K562 (cell line): ENCODE results near the gene ZFP82. TPM values are rescaled to one million over a fixed set of nuclear protein-coding genes. Genes with fewer than 3 reads are reported as not detected.

Source experiments
- AFF1 ChIP-seq, 2 experiments: fragments of 450-650 bp; IDR thresholded peaks; 2 replicates each; pipeline ENCODE4 v1.6.1; 2018; ENCODE audit warnings: mild to moderate bottlenecking in 2 of 2, low read depth in 1 of 2; ENCODE audit not compliant: partially characterized antibody in 2 of 2
- CC2D1A ChIP-seq: fragments of 450-650 bp; IDR thresholded peaks from 2 replicates; pipeline ENCODE4 v1.6.1; 2017; ENCODE audit warnings: mild to moderate bottlenecking
- CTBP1 ChIP-seq: fragments of 450-650 bp; IDR thresholded peaks from 2 replicates; pipeline ENCODE4 v1.6.1; 2016; ENCODE audit warnings: borderline replicate concordance
- ELF1 ChIP-seq: fragments of 200-800 bp; sonication (Bioruptor generic); IDR thresholded peaks from 2 replicates; pipeline ENCODE4 v1.6.1; 2016; ENCODE audit warnings: missing genetic modification characterization, missing compliant biosample characterization
- FOXK2 ChIP-seq, 2 experiments: fragments of 450-650 bp; IDR thresholded peaks in 1 of 2; conservative IDR thresholded peaks in 1 of 2; 2 replicates each; pipeline ENCODE4 v1.6.1; 2016; ENCODE audit warnings: low read depth in 2 of 2, mild to moderate bottlenecking in 1 of 2
- MGA ChIP-seq: fragments of 450-650 bp; IDR thresholded peaks from 2 replicates; pipeline ENCODE4 v1.6.1; 2016; ENCODE audit warnings: mild to moderate bottlenecking, moderate library complexity
- NBN ChIP-seq: fragments of 450-650 bp; IDR thresholded peaks from 2 replicates; pipeline ENCODE4 v1.6.1; 2016; ENCODE audit warnings: low read depth, mild to moderate bottlenecking
- POLR2G ChIP-seq: fragments of 200-400 bp; formaldehyde crosslinking; IDR thresholded peaks from 2 replicates; pipeline ENCODE4 v1.6.1; 2017; ENCODE audit warnings: low read depth, mild to moderate bottlenecking, antibody characterized with exemption, low read length, moderate library complexity
- SMAD2 ChIP-seq: fragments of 150-350 bp; IDR thresholded peaks from 2 replicates; pipeline ENCODE4 v1.6.1; 2014; ENCODE audit warnings: low read depth, mild to moderate bottlenecking, low read length
- SMAD3 ChIP-seq: fragments of 450-650 bp; formaldehyde crosslinking; conservative IDR thresholded peaks from 2 replicates; pipeline ENCODE4 v1.4.0; 2020; ENCODE audit warnings: mild to moderate bottlenecking
- SUPT5H ChIP-seq: fragments of 450-650 bp; IDR thresholded peaks from 2 replicates; pipeline ENCODE4 v1.6.1; 2016
- polyA plus RNA-seq, 8 experiments: library from polyadenylated mRNA; depleted of rRNA in 4 of 8; stranded (reverse) in 5 of 8; unstranded in 3 of 8; fragments of >200 nt; fragmentation: Nextera tagmentation in 2 of 8; fragmentation: Illumina TruSeq in 1 of 8; extraction: Ambion mirVana in 2 of 8; extraction: Trizol in 1 of 8; gene quantifications; 2 replicates each; pipeline versions ENCODE4 v1.2.1 to v1.2.3, GENCODE V29; 2011 to 2014; ENCODE audit warnings: inconsistent platforms in 1 of 8, missing spikeins in 1 of 8
- total RNA-seq, 7 experiments: library from RNA; depleted of rRNA in 6 of 7; stranded (reverse); fragments of >200 nt in 6 of 7; fragmentation: Illumina TruSeq in 2 of 7; extraction: Trizol in 2 of 7; gene quantifications; 2 replicates each; pipeline versions ENCODE4 v1.2.1 to v1.2.3, GENCODE V29; 2011 to 2021; ENCODE audit warnings: low replicate concordance in 1 of 7

The ZFP82 gene
- total and polyA plus RNA-seq, 9 of the 15 experiments (the other 6 are each of a cell fraction or from before 2014, with no cell fraction given): 2.2 to 7.0 (median 3.0) TPM

- TF ChIP-seq FOXK2 (conservative IDR thresholded peaks at IDR 0.05 in 1 of 2, IDR thresholded peaks at IDR 0.05 in 1 of 2; ENCODE audit: low read depth in 2 of 2) (peak in 1 of 2 experiments; percentile 99; a peak in 2 of 4 replicates), SUPT5H (0 out of 2 replicates have a peak, but pooled peaks have one; percentile 23), CC2D1A (peak; percentile 46; the same call in 1 of the 2 replicates), AFF1 (IDR thresholded peaks at IDR 0.05; ENCODE audit: low read depth in 1 of 2, partially characterized antibody in 2 of 2) (peak in 1 of 2 experiments; percentile 84), CTBP1 (peak; percentile 58; the same call in 1 of the 2 replicates), MGA (peak; percentile 59; the same call in 1 of the 2 replicates), ELF1 (tag) (peak; percentile 88), NBN (peak; percentile 68; the same call in 1 of the 2 replicates), SMAD2 (no peak), POLR2G (peak; percentile 80), SMAD3 (CRISPR knock-in tag) (0 out of 2 replicates have a peak, but pooled peaks have one; percentile 6)
Observed at GRCh38 chr19:36378625-36379509, 39.6 kb downstream of the ZFP82 start, which contains the start of gene ZFP14 (continued).
